ENCODE measurements around the gene CADM2. TPM values are rescaled to one million over a fixed set of nuclear protein-coding genes. Genes with fewer than 3 reads are reported as not detected.
"Not testable (repeated sequence)": the region's sequence is repeated elsewhere in the genome, so short reads cannot be mapped to it uniquely, and the experiment has no call there.

CADM2 gene
- total RNA-seq, 1 experiment from 2014 or later = 0.47 TPM

- no peak overlapping the region for H3K9ac ChIP-seq (ENCODE audit: low read length)
- no peaks in the 10 kb centered on the region for H3K9me3 ChIP-seq (ENCODE audit: low read length)
- no peak overlapping the region for H3K4me2 ChIP-seq (ENCODE audit: low read length)
- H2AFZ ChIP-seq (ENCODE audit: low read length) = no peak overlapping the region
- DNase-seq = no peak
- H3F3A ChIP-seq (ENCODE audit: low read length, unreplicated experiment) = no peaks in the 10 kb centered on the region
- BruUV-seq (replicated peaks) = no TSS peak
- no peak for TF ChIP-seq CTCF (conservative IDR thresholded peaks at IDR 0.05; ENCODE audit: low read depth, low read length)
- TF ChIP-seq EZH2phosphoT487 (IDR thresholded peaks at IDR 0.05; ENCODE audit: borderline replicate concordance, low read length) = no peak
- TF ChIP-seq EZH2 (IDR thresholded peaks at IDR 0.05; ENCODE audit: low read length, unreplicated experiment) = no peak
- no peak overlapping the region for H3K4me3 ChIP-seq (ENCODE audit: low read length)
- ATAC-seq = peak; percentile 48; the same call in 1 of the 2 replicates
- no peaks in the 10 kb centered on the region for H4K20me1 ChIP-seq (ENCODE audit: low read length)
- CTCF ChIA-PET = no interaction called here
- H3K79me2 ChIP-seq (ENCODE audit: low read length) = no peaks in the 10 kb centered on the region
- no peaks in the 10 kb centered on the region for H3K4me1 ChIP-seq (ENCODE audit: insufficient read depth, low read length)
- H3K36me3 ChIP-seq (ENCODE audit: low read depth, low read length) = no peaks in the 10 kb centered on the region
- POLR2A ChIA-PET (ENCODE audit: unreplicated experiment) = no interaction called here
- intact Hi-C loops (cut with micrococcal nuclease) = no loop called here
- H3K27me3 ChIP-seq (ENCODE audit: low read length) = no peaks in the 10 kb centered on the region
- no peak overlapping the region for H3K27ac ChIP-seq (ENCODE audit: low read length)
- H3K9me2 ChIP-seq (replicated peaks; ENCODE audit: low read length) = no peaks in the 10 kb centered on the region
Observed at GRCh38 chr3:85148036-85148435, 189.2 kb downstream of the CADM2 start.

- Histone ChIP-seq H3K4me3 (ENCODE audit: low read length) (no peak overlapping the region), H3K27ac (ENCODE audit: low read length) (no peak overlapping the region), H2AFZ (ENCODE audit: low read length) (no peak overlapping the region), H3F3A (ENCODE audit: low read length, unreplicated experiment) (no peaks in the 10 kb centered on the region), H4K20me1 (ENCODE audit: low read length) (no peaks in the 10 kb centered on the region), H3K36me3 (ENCODE audit: low read depth, low read length) (no peaks in the 10 kb centered on the region), H3K4me1 (ENCODE audit: insufficient read depth, low read length) (no peaks in the 10 kb centered on the region), H3K9me2 (replicated peaks; ENCODE audit: low read length) (no peaks in the 10 kb centered on the region), H3K9ac (ENCODE audit: low read length) (no peak overlapping the region), H3K79me2 (ENCODE audit: low read length) (no peaks in the 10 kb centered on the region), H3K9me3 (ENCODE audit: low read length) (no peaks in the 10 kb centered on the region), H3K27me3 (ENCODE audit: low read length) (no peaks in the 10 kb centered on the region), H3K4me2 (ENCODE audit: low read length) (no peak overlapping the region)
- BruUV-seq (replicated peaks) = no TSS peak
- ChIA-PET POLR2A (ENCODE audit: unreplicated experiment) (no interaction called here), CTCF (no interaction called here)
- TF ChIP-seq CTCF (conservative IDR thresholded peaks at IDR 0.05; ENCODE audit: low read depth, low read length) (no peak), EZH2 (IDR thresholded peaks at IDR 0.05; ENCODE audit: low read length, unreplicated experiment) (no peak), EZH2phosphoT487 (IDR thresholded peaks at IDR 0.05; ENCODE audit: borderline replicate concordance, low read length) (no peak)
- DNase-seq (no peak), ATAC-seq (no peak)
- intact Hi-C loops (cut with micrococcal nuclease) = no loop called here
Observed at GRCh38 chr3:85151555-85151954, 192.8 kb downstream of the CADM2 start.

- intact Hi-C loops (cut with micrococcal nuclease); H3K27me3 ChIP-seq (ENCODE audit: low read length); BruUV-seq (replicated peaks); H3K9me2 ChIP-seq (replicated peaks; ENCODE audit: low read length); H3F3A ChIP-seq (ENCODE audit: low read length, unreplicated experiment); H4K20me1 ChIP-seq (ENCODE audit: low read length); H3K36me3 ChIP-seq (ENCODE audit: low read depth, low read length); H2AFZ ChIP-seq (ENCODE audit: low read length); H3K27ac ChIP-seq (ENCODE audit: low read length); POLR2A ChIA-PET (ENCODE audit: unreplicated experiment); H3K4me2 ChIP-seq (ENCODE audit: low read length); DNase-seq; H3K4me1 ChIP-seq (ENCODE audit: insufficient read depth, low read length); H3K9me3 ChIP-seq (ENCODE audit: low read length); H3K79me2 ChIP-seq (ENCODE audit: low read length); H3K9ac ChIP-seq (ENCODE audit: low read length); CTCF ChIA-PET; H3K4me3 ChIP-seq (ENCODE audit: low read length); ATAC-seq: not testable (repeated sequence)
Observed at GRCh38 chr3:85153279-85153678, 194.5 kb downstream of the CADM2 start.
